ES-I3 (cell line): ENCODE measurements around the gene SAA4.
"Not testable (repeated sequence)": the region's sequence is repeated elsewhere in the genome, so short reads cannot be mapped to it uniquely, and the experiment has no call there.

Experiments used
- H3K36me3 ChIP-seq: 2 replicates; pipeline ENCODE4 v1.6.1; 2013; ENCODE audit warnings: mild to moderate bottlenecking, low read length, control low read depth, moderate library complexity; ENCODE audit not compliant: insufficient read depth
- H3K4me1 ChIP-seq: 2 replicates; pipeline ENCODE4 v1.6.1; 2013; ENCODE audit warnings: mild to moderate bottlenecking, control low read depth, low read length; ENCODE audit not compliant: insufficient read depth
- H3K9ac ChIP-seq: 2 replicates; pipeline ENCODE4 v1.6.1; 2013; ENCODE audit warnings: low read depth, mild to moderate bottlenecking, low read length, moderate library complexity
- H3K9me3 ChIP-seq: 2 replicates; pipeline ENCODE4 v1.6.1; 2013; ENCODE audit warnings: mild to moderate bottlenecking, low read length, moderate library complexity; ENCODE audit not compliant: control insufficient read depth, insufficient read depth

The SAA4 gene

GRCh38 chr11:18236664-18237356 lies at the start of gene SAA4:
Gene SAA4 (minus strand): TSS chr11:18236802. CDS start chr11:18235926, 876 bp downstream.
- Histone ChIP-seq H3K4me1 (no peaks in the 10 kb centered on the region), H3K9me3 (no peaks in the 10 kb centered on the region), H3K36me3 (no peaks in the 10 kb centered on the region), H3K9ac (no peak within 1 kb of the TSS)

DNA sequence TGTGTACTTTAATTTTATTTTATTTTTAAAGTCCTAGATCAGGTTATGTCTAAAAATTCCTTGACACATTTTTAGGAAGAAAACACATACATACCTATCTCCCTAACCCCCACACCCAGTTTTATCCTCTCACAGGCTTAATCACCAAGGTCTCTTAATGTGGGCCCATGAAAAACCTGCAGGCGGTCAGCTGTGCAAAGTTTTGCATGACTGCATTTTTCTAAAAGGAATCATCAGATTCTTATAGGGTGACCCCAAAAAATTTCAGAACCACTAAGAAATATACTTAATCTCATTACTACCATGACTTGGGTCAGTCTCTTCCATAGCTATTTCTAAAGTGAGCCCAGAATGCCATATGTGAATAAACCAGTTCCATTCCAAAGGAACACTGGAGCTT lies 49.2 kb upstream of the SAA4 start:
- H3K9me3 ChIP-seq: no peaks in the 10 kb centered on the region
- H3K36me3 ChIP-seq: peaks cover 23% of the 10 kb centered on the region
- no peak overlapping the region for H3K9ac ChIP-seq
- no peaks in the 10 kb centered on the region for H3K4me1 ChIP-seq

- peaks cover 17% of the 10 kb centered on the region for H3K36me3 ChIP-seq
- no peaks in the 10 kb centered on the region for H3K4me1 ChIP-seq
- H3K9ac ChIP-seq: no peak overlapping the region
- no peaks in the 10 kb centered on the region for H3K9me3 ChIP-seq
Observed at GRCh38 chr11:18282626-18283025, 46.0 kb upstream of the SAA4 start.

DNA sequence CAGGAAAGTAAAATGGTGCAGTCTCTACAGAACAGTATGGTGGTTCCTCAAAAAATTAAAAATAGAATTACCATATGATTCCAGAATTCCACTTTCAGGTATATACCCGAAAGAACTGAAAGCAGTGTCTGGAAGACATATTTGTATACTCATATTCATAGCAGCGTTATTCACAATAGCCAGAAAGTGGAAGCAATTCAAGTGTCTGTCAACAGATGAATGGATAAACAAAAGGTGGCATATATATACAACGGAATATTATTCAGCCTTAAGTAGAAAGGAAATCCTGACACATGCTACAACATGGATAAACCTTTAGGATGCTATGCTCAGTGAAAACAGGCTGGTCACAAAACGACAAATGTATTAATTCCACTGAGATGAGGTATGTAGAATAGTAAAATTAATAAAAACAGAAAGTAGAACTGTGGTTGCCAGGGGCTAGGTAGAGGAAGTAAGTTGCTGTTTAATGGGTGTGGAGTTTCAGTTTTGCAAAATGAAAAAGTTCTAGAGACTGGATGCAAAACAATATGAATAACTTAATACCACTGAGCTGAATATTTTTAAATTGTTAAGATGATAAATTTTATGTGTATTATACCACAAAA lies 43.9 kb upstream of the SAA4 start:
- Histone ChIP-seq H3K9ac (no peak overlapping the region), H3K9me3 (no peaks in the 10 kb centered on the region), H3K36me3 (peaks cover 8% of the 10 kb centered on the region; the same call in 1 of the 2 replicates), H3K4me1 (no peaks in the 10 kb centered on the region)

GRCh38 chr11:18277565-18278271 lies 41.1 kb upstream of the SAA4 start:
- Histone ChIP-seq H3K36me3 (peaks cover 4% of the 10 kb centered on the region; the same call in 1 of the 2 replicates), H3K9me3 (no peaks in the 10 kb centered on the region), H3K4me1 (no peaks in the 10 kb centered on the region), H3K9ac (no peak overlapping the region)

- Histone ChIP-seq H3K36me3 (no peaks in the 10 kb centered on the region), H3K9ac (no peak overlapping the region), H3K4me1 (peaks cover 5% of the 10 kb centered on the region; the same call in 1 of the 2 replicates), H3K9me3 (no peaks in the 10 kb centered on the region)
Observed at GRCh38 chr11:18271206-18271605, 34.6 kb upstream of the SAA4 start.

DNA sequence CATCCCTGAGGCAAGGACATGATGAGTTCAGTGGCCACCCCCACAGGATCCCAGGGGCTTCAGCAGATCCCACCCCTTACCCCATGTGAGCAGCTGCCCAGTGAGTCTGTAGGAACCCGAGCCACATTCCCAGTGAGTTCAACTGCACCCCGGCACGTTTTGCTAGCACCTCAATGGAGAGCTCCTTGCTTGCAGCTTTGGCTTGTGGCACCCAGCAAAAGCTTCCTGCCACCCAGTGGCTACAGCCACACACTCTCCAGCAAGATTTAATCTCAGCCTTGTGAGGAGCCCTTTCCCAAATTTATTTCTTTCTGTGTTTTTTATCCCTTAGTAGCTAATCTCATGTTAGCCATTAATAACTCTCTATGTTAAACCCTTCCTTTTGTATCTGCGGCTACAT lies 33.5 kb upstream of the SAA4 start:
- H3K36me3 ChIP-seq: no peaks in the 10 kb centered on the region
- no peaks in the 10 kb centered on the region for H3K9me3 ChIP-seq
- peaks cover 5% of the 10 kb centered on the region; the same call in 1 of the 2 replicates for H3K4me1 ChIP-seq
- no peak overlapping the region for H3K9ac ChIP-seq

DNA sequence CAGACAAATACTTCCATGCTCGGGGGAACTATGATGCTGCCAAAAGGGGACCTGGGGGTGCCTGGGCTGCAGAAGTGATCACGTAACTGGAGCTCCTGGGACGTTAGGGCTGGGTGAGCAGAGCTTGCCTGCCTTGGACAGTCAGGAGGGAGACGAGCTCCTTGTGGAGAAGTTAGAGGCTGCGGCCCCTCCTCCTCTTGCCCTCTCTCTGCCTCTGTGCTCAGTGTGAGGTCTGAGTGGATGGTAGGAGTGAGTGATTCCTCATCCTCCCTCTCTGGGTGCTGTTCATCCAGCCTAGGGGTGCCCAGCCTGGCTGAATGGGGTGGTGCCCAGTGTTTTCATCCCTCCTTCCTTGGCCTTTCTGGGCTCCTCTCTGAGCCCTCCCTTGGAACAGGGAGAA lies 32.6 kb upstream of the SAA4 start:
- not testable (repeated sequence) for H3K36me3 ChIP-seq, H3K9me3 ChIP-seq, H3K4me1 ChIP-seq, H3K9ac ChIP-seq

GRCh38 chr11:18267335-18268133 lies 30.9 kb upstream of the SAA4 start:
- H3K36me3 ChIP-seq, H3K4me1 ChIP-seq, H3K9me3 ChIP-seq, H3K9ac ChIP-seq: not testable (repeated sequence)

GRCh38 chr11:18265949-18266348 lies 29.3 kb upstream of the SAA4 start, which contains the start of gene SAA1:
Gene SAA1 (plus strand): TSS chr11:18266264. CDS start chr11:18266888, 624 bp downstream.
- H3K4me1 ChIP-seq: peaks cover 5% of the 10 kb centered on the region; the same call in 1 of the 2 replicates

GRCh38 chr11:18264677-18265555 lies 28.3 kb upstream of the SAA4 start:
- Histone ChIP-seq H3K4me1 (peaks cover 5% of the 10 kb centered on the region; the same call in 1 of the 2 replicates), H3K36me3 (no peaks in the 10 kb centered on the region), H3K9me3 (no peaks in the 10 kb centered on the region), H3K9ac (no peak overlapping the region)

More at GRCh38 chr11:18265949-18266348, 29.3 kb upstream of the SAA4 start, which contains the start of gene SAA1:
- Histone ChIP-seq H3K9ac (no peak within 1 kb of the TSS), H3K36me3 (no peaks in the 10 kb centered on the region), H3K9me3 (no peaks in the 10 kb centered on the region)

GRCh38 chr11:18264035-18264434 lies 27.4 kb upstream of the SAA4 start:
- Histone ChIP-seq H3K36me3 (no peaks in the 10 kb centered on the region), H3K4me1 (no peaks in the 10 kb centered on the region), H3K9ac (no peak overlapping the region), H3K9me3 (no peaks in the 10 kb centered on the region)

DNA sequence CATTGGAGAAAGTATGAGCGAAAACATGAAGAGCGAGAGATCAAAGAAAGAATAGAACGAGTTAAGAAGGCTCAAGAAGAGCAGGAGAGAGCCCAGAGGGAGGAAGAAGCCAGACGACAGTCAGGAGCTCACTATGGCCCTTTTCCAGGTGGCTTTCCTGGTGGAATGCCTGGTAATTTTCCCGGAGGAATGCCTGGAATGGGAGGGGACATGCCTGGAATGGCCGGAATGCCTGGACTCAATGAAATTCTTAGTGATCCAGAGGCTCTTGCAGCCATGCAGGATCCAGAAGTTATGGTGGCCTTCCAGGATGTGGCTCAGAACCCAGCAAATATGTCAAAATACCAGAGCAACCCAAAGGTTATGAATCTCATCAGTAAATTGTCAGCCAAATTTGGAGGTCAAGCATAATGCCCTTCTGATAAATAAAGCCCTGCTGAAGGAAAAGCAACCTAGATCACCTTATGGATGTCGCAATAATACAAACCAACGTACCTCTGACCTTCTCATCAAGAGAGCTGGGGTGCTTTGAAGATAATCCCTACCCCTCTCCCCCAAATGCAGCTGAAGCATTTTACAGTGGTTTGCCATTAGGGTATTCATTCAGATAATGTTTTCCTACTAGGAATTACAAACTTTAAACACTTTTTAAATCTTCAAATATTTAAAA lies 26.2 kb upstream of the SAA4 start:
- not testable (repeated sequence) for H3K4me1 ChIP-seq, H3K9me3 ChIP-seq, H3K36me3 ChIP-seq, H3K9ac ChIP-seq
